HG02763 (cell line): ENCODE data around the gene DMTF1.
A peak's percentile ranks its signal among the peaks of the same experiment; 100 is the strongest.
"Not testable (repeated sequence)": the region's sequence is repeated elsewhere in the genome, so short reads cannot be mapped to it uniquely, and the experiment has no call there.

ENCODE experiments used
- ATAC-seq: cut with Tn5 transposase; IDR thresholded peaks from one replicate; pipeline ENCODE4 v1.9.1; 2021; ENCODE audit warnings: mild to moderate bottlenecking, moderate library complexity; ENCODE audit not compliant: unreplicated experiment

The DMTF1 gene, protein sequence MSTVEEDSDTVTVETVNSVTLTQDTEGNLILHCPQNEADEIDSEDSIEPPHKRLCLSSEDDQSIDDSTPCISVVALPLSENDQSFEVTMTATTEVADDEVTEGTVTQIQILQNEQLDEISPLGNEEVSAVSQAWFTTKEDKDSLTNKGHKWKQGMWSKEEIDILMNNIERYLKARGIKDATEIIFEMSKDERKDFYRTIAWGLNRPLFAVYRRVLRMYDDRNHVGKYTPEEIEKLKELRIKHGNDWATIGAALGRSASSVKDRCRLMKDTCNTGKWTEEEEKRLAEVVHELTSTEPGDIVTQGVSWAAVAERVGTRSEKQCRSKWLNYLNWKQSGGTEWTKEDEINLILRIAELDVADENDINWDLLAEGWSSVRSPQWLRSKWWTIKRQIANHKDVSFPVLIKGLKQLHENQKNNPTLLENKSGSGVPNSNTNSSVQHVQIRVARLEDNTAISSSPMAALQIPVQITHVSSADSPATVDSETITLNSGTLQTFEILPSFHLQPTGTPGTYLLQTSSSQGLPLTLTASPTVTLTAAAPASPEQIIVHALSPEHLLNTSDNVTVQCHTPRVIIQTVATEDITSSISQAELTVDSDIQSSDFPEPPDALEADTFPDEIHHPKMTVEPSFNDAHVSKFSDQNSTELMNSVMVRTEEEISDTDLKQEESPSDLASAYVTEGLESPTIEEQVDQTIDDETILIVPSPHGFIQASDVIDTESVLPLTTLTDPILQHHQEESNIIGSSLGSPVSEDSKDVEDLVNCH

DNA sequence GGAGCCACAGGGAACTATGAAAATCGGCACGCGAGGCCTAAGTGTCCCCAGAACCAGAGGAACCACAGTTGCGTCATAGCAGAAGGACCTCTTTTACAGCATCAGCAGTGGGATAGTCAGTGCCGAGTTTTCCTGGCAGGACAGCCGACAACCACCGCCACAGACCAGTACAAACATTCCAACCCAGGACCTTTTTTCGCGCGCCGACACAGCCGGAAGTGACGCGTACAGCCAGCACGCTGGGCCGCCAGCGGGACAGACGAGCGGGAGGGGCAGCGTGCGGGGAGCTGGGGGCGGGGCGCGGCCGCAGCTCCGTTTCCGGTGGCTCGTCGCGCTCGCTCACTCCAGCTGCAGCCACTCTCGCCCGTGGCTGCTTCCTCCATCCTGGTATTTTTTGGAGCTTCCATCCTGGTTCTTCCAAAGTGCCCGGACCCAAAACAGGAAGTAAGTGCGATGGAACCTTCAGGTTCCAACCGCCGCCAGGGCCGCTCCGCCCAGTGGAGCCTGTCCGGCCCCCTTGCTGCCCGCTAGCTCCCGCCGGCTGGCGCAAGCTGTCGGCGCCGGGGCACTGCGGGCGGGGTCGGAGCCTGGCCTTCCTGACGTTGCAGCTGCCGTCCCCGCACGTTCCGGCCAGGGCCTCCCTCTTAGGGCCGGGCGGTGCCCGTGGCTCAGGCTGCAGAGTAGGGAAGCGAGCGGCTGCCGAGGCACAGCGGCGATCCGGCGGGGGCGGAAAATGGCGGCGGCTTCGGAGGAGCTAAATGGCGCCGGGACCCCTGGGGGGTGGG is at the start of gene DMTF1:
Gene DMTF1 (plus strand): TSS at position 342 of the 785 bp plus-strand sequence. CDS start 12,489 bp downstream, outside the sequence.
- ATAC-seq, result peak; percentile 85

DNA sequence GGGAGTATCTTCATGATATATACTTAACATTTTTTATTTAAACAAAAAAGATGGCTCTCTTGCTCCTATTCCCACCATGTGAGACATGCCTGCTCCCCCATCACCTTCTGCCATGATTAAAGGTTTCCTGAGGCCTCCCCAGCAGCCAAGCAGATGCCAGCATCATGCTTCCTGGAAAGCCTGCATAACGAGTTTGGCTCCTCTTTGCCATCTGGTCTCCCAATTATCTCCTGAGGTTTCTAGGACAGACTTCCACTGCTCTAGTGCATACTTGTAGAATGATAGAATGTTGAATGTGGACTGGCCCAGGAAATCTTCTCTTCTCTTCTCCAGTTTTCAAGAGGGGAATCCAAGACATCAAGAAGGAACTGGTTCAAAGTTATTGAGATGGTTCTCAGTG is 46.9 kb upstream of the DMTF1 start:
- no peak for ATAC-seq

DNA sequence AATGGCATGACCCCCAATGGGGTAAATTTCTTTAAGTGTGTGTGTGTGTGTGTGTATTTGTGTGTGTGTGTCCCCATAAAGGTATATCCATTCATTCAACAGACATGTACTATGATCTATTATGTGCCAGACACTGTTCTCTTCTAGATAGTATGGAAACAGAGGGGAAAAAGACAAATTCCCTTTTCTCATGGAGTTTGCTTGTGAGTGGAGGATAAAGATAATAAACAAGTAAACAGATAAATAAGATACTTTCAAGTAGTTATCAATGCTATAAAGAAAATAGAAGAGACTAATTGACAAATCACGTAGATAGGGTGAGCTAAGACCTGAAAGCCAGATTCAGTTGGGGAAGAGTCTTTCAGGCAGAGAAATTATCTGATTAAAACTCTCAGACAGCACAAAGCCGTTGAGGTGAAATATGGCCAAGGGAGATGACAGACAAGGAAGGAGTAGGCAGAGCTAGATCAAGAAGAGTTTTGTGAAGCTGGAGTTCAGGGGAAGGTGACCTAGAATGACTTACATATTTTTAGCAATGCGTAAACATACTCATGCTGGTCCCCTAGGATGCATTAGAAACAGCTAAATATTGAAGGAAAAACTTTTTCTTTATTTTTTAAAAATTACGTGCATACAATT is 45.2 kb upstream of the DMTF1 start:
- no peak for ATAC-seq

DNA sequence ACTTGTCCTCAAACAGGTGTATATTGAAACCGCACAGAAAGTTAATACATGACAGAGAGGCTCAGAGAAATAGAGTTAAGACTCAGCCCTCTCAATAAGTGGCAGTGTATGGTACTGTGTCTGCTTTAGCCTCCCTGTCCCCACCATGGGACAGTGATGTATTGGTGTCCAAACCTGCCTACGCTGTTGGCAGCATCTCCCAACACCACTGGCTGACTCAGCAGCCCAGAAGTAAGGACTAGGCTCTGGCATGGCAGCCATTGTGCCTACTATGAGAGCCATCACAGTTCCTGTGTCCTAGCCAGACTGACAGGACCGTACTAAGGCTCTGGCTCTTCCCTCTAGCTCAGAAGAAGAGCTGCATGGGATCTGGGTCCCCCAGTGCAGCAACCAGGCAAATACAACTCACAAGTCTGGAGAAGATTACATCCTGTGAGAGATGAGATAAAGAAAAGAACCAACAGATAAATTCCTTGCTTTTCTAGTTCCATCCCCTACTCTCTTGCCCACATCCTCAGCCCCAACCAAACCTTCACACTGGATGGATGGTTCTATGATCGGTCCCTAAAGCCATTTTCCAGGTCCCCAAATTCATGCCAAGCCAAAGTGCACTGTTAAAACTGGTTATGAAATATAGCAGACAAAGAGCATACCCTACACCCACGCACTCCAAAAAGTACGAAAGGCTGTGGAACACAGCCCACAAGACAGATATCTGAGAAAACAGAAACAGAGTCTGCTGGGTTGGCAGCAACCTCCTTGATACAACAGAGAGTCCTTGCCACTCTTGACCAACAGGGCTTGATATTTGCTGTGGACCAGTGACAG is 44.1 kb upstream of the DMTF1 start:
- ATAC-seq, result no peak

DNA sequence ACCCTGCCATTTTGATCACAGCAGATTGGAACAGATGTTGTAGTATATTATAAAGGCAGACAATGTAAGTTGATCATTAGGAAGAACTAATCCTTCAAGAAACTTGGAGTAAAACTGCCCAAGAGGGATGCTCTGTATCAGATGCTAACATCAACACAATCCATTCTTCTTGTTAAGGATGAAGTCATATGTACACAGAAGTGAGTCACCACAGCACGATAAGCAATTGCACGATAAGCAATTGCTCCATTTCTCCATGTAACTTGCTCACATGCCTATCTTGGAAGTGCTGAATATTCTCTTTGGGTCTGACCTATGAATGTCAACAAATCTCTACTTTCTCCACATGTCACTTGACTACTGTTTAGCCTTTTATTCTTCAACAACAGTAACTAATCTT is 41.5 kb upstream of the DMTF1 start:
- ATAC-seq, result no peak

DNA sequence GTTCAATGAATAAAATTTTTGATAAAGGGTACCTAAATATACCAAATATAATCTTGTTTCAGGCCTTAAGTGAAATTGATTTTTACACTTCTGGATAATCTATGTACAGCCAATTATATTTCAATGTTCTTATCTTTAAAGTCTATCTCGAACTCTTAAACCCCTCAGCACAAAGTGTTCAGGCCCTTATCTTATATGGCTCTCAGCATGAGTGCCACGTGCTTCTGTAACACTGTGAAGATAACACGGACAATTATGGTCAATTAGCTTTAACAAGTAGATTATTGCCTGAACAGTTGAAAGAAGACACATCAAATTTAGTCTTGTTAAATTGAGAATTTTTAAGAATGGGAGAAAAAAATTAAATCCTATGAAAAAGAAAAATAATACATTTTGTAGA is 40.4 kb upstream of the DMTF1 start:
- no peak for ATAC-seq

DNA sequence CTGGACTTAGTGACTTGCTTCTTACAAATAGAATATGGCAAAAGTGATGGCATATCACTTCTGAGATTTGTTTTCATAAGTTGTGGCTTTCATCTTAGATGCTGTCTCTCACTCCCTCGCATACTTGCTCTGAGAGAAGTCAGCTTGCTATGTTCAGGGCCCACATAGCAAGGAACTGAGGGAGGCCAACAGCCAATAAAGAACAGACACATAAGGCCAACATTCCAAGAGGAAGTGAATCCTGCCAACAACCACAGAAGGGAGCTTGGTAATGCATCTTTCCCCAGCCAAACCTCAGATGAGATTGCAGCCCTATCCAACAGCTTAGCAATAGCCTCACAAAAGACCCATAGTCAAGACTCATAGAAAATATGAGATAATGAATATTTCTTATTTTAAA is 39.2 kb upstream of the DMTF1 start:
- ATAC-seq, result no peak

DNA sequence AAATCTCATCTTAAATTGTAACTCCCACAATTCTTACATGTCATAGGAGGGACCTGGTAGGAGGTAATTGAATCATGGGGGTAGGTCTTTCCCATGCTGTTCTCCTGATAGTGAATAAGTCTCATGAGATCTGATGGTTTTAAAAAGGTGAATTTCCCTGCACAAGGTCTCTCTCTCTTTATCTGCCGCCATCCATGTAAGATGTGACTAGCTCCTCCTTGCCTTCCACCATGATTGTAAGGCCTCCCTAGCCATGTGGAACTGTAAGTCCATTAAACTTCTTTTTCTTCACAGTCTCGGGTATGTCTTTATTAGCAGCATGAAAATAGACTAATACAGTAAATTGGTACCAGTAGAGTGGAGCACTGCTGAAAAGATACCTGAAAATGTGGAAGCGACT is 38.3 kb upstream of the DMTF1 start:
- not testable (repeated sequence) for ATAC-seq

DNA sequence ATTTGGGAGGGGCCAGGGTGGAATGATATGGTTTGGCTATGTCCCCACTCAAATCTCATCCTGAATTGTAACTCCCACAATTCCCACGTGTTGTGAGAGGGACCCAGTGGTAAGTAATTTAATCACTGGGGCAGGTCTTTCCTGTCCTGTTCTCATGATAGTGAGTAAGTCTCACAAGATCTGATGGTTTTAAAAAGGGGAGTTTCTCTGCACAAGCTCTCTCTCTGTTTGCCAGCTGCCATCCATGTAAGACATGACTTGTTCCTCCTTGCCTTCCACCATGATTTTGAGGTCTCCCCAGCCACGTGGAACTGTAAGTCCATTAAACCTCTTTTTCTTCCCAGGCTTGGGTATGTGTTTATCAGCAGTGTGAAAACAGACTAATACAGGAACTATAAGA is 36.5 kb upstream of the DMTF1 start:
- not testable (repeated sequence) for ATAC-seq

DNA sequence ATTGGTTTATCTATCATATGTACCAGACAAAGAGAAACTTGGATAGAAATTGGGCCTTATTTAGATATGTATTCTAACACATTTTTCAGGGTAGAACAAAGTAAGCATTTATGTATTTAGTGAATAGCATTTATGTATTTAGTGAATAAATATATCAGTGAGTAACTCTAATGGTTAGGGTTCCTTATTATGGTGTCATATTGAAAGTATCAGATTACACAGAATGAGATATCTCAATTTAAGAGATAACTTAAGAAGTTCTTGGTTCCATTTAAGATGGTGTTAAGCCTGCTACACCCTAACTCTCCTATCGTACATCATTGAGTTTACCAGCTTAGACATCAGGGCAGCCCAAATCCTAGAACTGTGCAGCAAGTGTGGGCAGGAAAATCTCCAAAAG is 35.9 kb upstream of the DMTF1 start:
- ATAC-seq, result no peak

DNA sequence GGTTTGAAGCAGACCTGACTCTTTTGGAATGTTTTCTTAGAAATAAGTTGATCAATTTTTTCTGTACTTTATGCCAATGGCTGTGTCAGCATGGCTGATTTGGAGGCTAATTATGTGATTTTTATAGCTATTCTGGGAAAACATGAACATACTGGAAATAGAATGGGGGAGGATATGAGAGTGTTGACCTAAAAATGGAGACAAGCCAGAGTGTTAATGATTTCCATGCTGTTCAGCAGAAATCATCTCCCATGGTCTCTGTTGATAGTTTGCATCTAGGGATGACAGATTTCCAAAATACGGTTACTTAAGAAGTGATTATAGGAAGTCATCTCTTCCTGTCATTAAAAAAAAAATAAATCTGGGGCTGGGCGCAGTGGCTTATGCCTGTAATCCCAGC is 32.7 kb upstream of the DMTF1 start:
- ATAC-seq, result no peak

DNA sequence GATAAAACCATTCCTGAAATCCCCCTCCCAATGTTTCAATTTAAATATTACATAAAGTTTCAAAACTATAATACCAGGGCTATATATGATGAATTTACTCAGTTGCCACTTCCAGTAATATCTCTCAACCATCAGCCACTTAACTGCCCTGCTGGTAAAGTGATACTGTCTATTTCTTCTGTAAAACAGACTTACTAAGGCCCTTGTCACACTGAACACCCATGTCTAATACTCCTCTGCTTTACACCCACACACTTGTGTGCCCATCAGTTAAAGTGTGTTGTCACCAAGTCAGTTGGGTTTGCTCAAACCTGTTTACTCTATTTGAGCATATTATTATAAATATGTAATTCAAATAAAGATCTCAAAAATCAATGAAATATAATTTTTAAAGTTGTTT is 29.1 kb upstream of the DMTF1 start:
- ATAC-seq, result no peak

DNA sequence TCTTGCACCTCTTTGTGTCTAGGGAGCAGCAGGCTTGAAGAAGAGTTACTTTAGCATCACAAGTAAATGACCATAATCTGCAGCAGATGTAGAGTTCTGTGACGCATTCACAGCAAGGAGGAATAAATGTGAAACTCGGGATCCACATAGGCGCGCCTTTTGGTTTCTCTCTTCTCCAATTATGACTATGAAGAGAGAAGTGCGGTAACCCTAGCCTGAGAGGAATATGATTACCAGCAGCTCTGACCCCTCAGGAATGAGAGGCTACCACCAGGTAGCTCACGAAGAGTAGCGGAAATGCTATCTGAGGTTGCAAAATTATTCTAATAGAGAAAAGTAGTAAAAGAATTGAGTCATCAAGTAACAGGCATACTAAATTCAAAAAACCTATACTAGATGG is 25.2 kb upstream of the DMTF1 start:
- ATAC-seq, result no peak

DNA sequence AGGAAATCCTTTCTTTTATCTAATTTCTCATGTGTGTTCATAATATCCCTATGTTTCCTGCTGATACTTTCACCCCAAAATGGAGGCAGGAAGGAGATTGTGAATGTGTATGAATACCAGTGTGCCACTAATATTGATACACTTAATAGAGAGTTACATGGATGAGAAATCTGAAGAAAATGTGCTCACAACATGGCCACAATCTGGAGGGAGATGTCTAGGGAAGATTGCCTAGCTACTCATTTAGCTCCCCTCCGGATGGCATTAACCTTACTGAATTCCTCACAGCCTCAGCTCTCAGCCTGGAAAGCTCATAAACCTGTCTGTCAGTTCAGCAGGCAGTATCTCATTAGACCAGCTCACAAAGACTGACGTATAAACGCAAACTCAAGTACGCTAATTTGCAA is 23.4 kb upstream of the DMTF1 start:
- ATAC-seq, result no peak

DNA sequence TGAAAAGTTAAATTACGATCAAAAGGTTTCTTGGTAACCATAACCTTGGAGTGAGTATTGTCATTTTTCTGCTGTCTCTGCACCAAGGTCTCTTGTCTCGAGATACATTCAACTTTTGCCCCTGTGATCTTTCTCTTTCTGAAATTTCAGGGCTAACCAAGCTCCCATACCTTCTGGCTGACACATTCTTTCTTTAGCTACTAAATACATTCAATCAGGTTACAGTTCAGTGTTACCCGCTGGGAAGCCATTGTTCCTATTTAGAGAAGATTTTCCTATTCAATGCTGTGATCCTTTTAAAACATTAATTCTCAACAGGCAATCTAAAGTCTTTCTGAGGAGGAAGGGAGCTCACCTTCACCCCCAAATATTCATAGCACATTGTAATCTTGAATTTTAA is 22.9 kb upstream of the DMTF1 start:
- no peak for ATAC-seq

DNA sequence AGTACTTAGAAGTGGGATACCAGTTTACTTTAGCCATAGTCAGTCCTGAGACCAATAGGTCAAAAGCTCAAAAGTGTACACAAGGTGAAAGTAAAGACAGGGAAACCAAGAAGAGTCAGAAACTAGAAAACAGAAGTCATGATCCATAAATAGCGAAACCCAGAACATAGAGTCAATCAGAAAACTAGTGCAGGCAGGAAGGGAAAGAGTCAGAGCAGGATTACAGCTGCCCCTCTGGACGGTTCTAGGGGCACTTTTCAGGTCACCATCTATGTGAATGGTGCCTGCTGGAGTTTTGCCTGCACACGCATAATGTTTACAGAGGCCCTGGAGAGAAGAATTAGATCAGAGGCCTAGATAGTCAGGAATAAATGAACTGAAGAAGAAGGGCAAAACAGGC is 22.4 kb upstream of the DMTF1 start:
- ATAC-seq, result peak; percentile 97

DNA sequence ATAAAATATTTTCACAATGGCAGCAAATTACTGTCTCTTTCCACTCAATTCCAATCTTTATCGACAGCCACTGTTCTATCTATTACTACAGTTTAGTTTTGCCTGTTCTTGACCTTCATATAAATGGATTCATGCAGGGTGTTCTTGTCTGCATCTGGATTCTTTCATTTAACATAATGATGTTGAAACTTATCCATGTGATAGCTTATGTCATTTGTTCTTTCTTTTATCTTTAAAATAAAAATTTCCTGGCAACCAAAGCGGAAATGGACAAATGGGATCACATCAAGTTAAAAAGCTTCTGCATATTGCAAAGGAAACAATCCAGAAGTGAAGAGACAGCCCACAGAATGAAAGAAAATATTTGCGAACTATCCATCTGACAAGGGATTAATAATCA is 20.5 kb upstream of the DMTF1 start:
- no peak for ATAC-seq

DNA sequence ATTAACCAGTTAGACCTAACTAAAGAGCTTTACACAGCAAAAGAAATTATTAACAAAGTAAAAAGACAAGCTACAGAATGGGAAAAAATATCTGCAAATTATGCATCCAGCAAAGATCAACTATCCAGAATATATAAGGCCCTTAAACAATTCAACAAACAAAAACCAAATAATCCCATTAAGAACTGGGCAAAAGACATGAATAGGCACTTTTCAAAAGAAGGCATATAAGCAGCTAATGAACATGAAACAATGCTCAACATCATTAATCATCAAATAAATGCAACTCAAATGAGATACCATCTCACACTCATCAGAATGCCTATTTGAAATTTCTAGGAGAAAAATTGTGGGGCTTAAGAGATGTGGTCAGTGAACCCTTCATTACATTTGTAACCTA is 15.0 kb upstream of the DMTF1 start:
- no peak for ATAC-seq

DNA sequence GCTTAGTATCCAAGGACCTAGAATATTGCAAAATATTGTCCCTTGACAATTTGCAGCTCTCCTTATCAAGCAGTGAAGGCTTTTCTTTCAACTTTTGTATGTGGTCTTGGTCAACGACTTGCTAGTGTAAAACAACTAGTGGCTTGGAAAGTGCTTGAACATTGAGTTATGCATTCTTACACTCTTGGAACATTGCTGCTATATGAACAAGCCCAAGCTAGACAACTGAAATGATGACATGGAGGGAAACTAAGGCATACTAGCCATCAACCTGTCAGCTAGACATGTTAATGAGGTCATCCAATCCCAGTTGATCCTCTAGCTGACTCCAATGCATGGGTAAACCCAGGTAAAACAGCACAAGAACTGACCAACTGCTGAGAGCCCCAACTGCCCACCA is 12.7 kb upstream of the DMTF1 start:
- no peak for ATAC-seq

DNA sequence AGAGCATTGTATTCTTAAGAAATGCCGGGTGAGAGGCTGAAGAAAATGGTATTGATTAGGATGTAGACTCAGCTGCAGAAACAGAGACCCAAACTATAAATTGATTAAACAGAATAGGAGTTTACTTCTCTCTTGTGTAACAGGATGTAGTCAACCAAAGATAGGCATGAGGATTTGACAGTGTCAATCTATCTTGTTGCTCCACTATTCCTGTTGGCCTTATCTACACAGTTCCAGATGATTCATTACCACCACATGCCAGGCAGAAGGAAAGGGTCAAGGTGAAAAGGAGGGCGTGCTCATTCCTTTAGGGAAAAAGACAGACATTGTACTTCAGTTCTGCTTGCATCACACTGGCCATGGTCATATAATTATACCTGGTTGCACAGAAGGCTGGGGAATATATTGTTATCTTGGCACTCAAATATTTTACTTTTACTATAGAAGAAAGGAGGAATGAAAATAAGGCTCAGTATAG is 11.9 kb upstream of the DMTF1 start:
- ATAC-seq, result no peak
